ENCODE data around the gene AJM1.

DNA sequence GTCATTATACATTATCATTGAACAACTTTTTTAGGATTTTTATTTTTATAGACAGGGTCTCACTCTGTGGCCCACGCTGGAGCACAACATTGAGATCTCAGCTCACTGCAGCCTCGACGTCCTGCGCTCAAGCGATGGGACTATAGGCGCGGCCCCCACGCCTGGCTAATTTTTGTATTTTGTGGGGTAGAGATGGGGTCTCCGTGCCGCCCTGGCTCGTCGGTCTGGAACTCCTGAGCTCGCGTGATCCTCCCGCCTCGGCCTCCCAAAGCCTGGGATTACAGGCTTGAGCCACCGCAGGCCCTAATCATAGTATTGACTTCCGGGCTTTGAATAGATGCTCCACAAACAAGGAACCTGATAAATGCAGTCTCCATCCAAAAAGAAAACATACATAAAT is 25.2 kb downstream of the AJM1 start:
- no peak for TF ChIP-seq POLR2AphosphoS5 (IDR thresholded peaks at IDR 0.05)
- TF ChIP-seq, protein P1, sequence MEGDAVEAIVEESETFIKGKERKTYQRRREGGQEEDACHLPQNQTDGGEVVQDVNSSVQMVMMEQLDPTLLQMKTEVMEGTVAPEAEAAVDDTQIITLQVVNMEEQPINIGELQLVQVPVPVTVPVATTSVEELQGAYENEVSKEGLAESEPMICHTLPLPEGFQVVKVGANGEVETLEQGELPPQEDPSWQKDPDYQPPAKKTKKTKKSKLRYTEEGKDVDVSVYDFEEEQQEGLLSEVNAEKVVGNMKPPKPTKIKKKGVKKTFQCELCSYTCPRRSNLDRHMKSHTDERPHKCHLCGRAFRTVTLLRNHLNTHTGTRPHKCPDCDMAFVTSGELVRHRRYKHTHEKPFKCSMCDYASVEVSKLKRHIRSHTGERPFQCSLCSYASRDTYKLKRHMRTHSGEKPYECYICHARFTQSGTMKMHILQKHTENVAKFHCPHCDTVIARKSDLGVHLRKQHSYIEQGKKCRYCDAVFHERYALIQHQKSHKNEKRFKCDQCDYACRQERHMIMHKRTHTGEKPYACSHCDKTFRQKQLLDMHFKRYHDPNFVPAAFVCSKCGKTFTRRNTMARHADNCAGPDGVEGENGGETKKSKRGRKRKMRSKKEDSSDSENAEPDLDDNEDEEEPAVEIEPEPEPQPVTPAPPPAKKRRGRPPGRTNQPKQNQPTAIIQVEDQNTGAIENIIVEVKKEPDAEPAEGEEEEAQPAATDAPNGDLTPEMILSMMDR (IDR thresholded peaks at IDR 0.05): no peak

Measured in suprapubic skin (tissue), 3 donors.